ENCODE data around the gene TM4SF20.

The TM4SF20 gene

DNA sequence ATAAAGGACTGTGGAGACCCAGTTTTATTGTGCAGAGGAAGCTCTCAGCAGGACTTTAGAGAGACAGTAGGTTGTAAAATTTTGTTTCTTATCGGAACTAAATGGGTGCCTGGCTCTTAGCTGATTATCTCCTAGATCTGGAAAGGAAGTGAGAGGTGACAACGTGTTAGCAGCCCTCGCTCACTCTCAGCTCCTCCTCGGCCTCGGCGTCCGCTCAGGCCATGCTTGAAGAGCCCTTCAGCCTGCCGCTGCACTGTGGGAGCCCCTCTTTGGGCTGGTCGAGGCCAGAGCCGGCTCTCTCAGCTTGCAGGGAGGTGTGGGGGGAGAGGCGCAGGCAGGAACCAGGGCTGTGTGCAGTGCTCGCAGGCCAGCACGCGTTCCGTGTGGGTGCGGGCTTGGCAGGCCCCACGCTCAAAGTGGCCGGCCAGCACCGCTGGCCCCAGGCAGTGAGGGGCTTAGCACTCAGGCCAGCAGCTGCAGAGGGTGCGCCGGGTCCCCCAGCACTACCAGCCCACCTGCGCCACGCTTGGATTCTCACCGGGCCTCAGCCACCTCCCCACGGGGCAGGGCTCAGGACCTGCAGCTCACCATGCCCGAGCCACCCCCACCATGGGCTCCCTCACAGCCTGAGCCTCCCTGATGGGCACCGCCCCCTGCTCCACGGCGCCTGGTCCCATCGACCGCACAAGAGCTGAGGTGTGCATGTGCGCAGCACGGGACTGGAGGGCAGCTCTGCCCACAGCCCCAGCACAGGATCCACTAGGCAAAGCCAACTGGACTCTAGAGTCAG lies 58.6 kb downstream of the TM4SF20 start:
- no peak for DNase-seq (ENCODE audit: low read depth)

DNA sequence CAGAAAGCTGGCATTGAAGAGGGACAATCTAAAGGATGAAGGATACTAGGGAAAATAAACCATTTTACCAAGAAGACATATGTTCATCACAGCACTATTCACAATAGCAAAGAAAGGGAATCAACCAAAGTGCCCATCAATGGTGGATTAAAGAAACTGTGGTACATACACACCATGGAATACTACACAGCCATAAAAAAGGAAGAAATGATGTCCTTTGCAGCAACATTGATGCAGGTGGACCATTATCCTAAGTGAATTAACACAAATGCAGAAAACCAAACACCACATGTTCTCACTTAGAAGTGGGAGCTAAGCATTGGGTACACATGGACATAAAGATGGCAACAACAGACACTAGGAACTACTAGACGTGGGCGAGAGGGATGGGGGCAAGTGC lies 61.3 kb downstream of the TM4SF20 start:
- no peak for DNase-seq (ENCODE audit: low read depth)

DNA sequence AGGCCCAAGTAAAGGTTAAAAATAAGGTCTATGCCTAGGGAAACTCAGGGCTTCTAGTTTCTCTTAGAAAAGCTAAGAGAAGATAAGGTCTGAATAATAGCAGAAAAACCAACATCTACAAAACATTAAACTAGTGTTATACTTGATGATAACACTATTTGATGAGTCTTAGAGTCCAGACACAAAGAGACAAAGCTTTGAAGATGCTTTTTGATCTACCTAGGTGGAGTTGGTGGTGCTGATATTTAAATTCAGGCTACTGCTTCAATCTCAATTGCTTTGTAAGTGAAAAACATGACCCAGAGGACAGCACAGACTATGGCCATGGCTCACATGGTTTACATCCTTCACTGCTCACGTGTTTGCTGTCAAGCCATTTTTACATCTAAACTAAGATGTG lies 65.8 kb downstream of the TM4SF20 start:
- DNase-seq (ENCODE audit: low read depth), result no peak

DNA sequence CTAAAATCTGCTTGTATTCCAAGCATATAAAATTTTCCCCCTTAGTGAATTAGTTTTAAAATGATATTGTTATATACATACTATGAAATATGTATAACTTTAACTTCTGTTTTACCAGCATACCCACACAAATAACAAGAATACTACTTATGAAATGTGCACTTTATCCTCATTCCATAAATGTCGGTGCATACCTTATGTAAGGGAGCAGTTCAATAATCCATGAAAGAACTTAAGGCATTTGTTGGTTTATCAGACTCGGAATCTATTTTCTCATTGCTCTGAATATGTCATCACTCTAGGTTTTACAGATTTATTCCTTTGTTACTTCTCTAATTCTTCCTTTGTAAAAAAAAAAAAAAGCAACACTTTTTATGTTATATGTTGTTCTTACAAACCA lies 66.5 kb downstream of the TM4SF20 start:
- no peak for DNase-seq (ENCODE audit: low read depth)

All from activated T-cell treated with anti-CD3 and anti-CD28 coated beads for 1 hour (primary cell).